Kidney (tissue), 14 donors: ENCODE data around the gene CFAP97D1. TPM values are rescaled to one million over a fixed set of nuclear protein-coding genes. Genes with fewer than 3 reads are reported as not detected.
A peak's percentile ranks its signal among the peaks of the same experiment; 100 is the strongest.

Experiments
- DNase-seq, 5 donors: peaks; one replicate each; pipeline ENCODE4 v3.0.0-alpha.2; 2013 to 2020
- FAIRE-seq: peaks from 2 replicates; lab custom pipeline; 2012; peaks lifted over from hg19 to GRCh38; lab: Jason Lieb, UNC
- H3K27ac ChIP-seq, 2 donors: one replicate each; pipeline ENCODE4 v1.7.0; 2013; ENCODE audit warnings: low read depth in 2 of 2, low read length in 2 of 2, inconsistent platforms in 1 of 2
- H3K27me3 ChIP-seq: one replicate; pipeline ENCODE4 v1.7.1; 2013; ENCODE audit warnings: low read length, inconsistent platforms; ENCODE audit not compliant: control insufficient read depth, insufficient read depth
- H3K36me3 ChIP-seq, 3 donors: one replicate each; pipeline versions ENCODE4 v1.7.0 to v1.7.1; 2013; ENCODE audit warnings: low read length in 3 of 3, control low read depth in 1 of 3, inconsistent platforms in 1 of 3; ENCODE audit not compliant: insufficient read depth in 3 of 3, control insufficient read depth in 2 of 3
- H3K4me1 ChIP-seq, 3 donors: one replicate each; pipeline versions ENCODE4 v1.7.0 to v1.7.1; 2013; ENCODE audit warnings: low read length in 3 of 3, inconsistent platforms in 1 of 3, low read depth in 1 of 3; ENCODE audit not compliant: control insufficient read depth in 2 of 3, insufficient read depth in 2 of 3
- H3K4me3 ChIP-seq, 3 donors: one replicate each; pipeline versions ENCODE4 v1.7.0 to v1.8.1; 2013; ENCODE audit warnings: low read length in 3 of 3, control low read depth in 1 of 3, inconsistent platforms in 1 of 3
- H3K9ac ChIP-seq, 3 donors: one replicate each; pipeline versions ENCODE4 v1.7.0 to v1.7.1; 2013; ENCODE audit warnings: low read length in 3 of 3, control low read depth in 1 of 3, inconsistent platforms in 1 of 3
- H3K9me3 ChIP-seq, 3 donors: one replicate each; pipeline versions ENCODE4 v1.7.0 to v1.7.1; 2013; ENCODE audit warnings: low read length in 3 of 3, control low read depth in 1 of 3, inconsistent platforms in 1 of 3; ENCODE audit not compliant: control insufficient read depth in 2 of 3, insufficient read depth in 1 of 3
- CTCF ChIP-seq: IDR thresholded peaks from 3 replicates; pipeline ENCODE4 v1.5.1; 2012; ENCODE audit warnings: mild to moderate bottlenecking, moderate library complexity, borderline replicate concordance; ENCODE audit not compliant: insufficient read depth; ENCODE audit errors: extremely low read depth
- intact Hi-C: fragments of 100-400 bp; cut with DNase I; formaldehyde crosslinking; loops from one replicate; pipeline ENCODE4 v1.11.1; 2022
- polyA plus RNA-seq: library from polyadenylated mRNA; stranded (reverse); fragments of 350-450 nt; fragmentation: Illumina TruSeq; extraction: RNeasy Lipid Tissue Mini Kit (QIAGEN cat#74804); gene quantifications from one replicate; pipeline ENCODE4 v1.2.3, GENCODE V29; 2014; ENCODE audit warnings: low read depth, low replicate concordance; ENCODE audit not compliant: insufficient read depth
- total RNA-seq: library from RNA; stranded (reverse); fragmentation: NEBNext Ultra II Directional; extraction: Animal tissue kit (Norgen Biotek cat#: 25700); gene quantifications from one replicate; pipeline ENCODE4 v1.2.1, GENCODE V29; 2021
- donor health status: control.
- donor health status: control.
- donor health status: control.
- donor health status: control.
- donor health status: control.
- donor health status: DM: yes; HTN: yes; CAD: no.
- donor health status: Normal renal cell carcinoma (clear cell type).

Gene CFAP97D1
- total and polyA plus RNA-seq, 2 donors from 2014 or later = not detected

- no peak for DNase-seq
- H3K9ac ChIP-seq = no peak overlapping the region
- intact Hi-C loops = no loop called here
- no peaks in the 10 kb centered on the region for H3K27me3 ChIP-seq
- no peaks in the 10 kb centered on the region for H3K36me3 ChIP-seq
- no peak for FAIRE-seq
- TF ChIP-seq CTCF = no peak
- no peaks in the 10 kb centered on the region for H3K9me3 ChIP-seq
- no peaks in the 10 kb centered on the region for H3K4me1 ChIP-seq
- no peak overlapping the region for H3K4me3 ChIP-seq
- peak overlapping the region in 1 of 2 donors; percentile 65 for H3K27ac ChIP-seq
These were observed 43.3 kb downstream of the CFAP97D1 start for GRCh38 chr17:43823350-43824084.

GRCh38 chr17:43825567-43825966 lies 45.3 kb downstream of the CFAP97D1 start:
- H3K36me3 ChIP-seq = no peaks in the 10 kb centered on the region
- H3K4me3 ChIP-seq = no peak overlapping the region
- no peaks in the 10 kb centered on the region for H3K4me1 ChIP-seq
- no peak overlapping the region for H3K27ac ChIP-seq
- no peak for DNase-seq
- no peak overlapping the region for H3K9ac ChIP-seq
- TF ChIP-seq CTCF = no peak
- no peak for FAIRE-seq
- H3K27me3 ChIP-seq = no peaks in the 10 kb centered on the region
- intact Hi-C loops = no loop called here
- H3K9me3 ChIP-seq = no peaks in the 10 kb centered on the region

- no peak for FAIRE-seq
- Histone ChIP-seq H3K4me1 (no peaks in the 10 kb centered on the region), H3K27ac (no peak overlapping the region), H3K9me3 (no peaks in the 10 kb centered on the region), H3K4me3 (no peak overlapping the region), H3K36me3 (no peaks in the 10 kb centered on the region), H3K27me3 (no peaks in the 10 kb centered on the region), H3K9ac (no peak overlapping the region)
- no peak for DNase-seq
- no peak for TF ChIP-seq CTCF
- intact Hi-C loops = no loop called here
These were observed 46.0 kb downstream of the CFAP97D1 start for GRCh38 chr17:43826206-43826605.

- FAIRE-seq (no peak), DNase-seq (no peak)
- Histone ChIP-seq H3K27me3 (no peaks in the 10 kb centered on the region), H3K4me3 (no peak overlapping the region), H3K9me3 (no peaks in the 10 kb centered on the region), H3K36me3 (no peaks in the 10 kb centered on the region), H3K27ac (no peak overlapping the region), H3K4me1 (peaks cover 0 to 6% (median 0%) of the 10 kb centered on the region in 3 donors), H3K9ac (no peak overlapping the region)
- TF ChIP-seq CTCF = no peak
- intact Hi-C loops = no loop called here
These were observed 47.4 kb downstream of the CFAP97D1 start for GRCh38 chr17:43827596-43827995.
